ENCODE measurements around the gene CD101.

Gene CD101

GRCh38 chr1:117046781-117047180, 45.2 kb downstream of the CD101 start:
- Histone ChIP-seq H3K9ac (no peak overlapping the region), H3K9me3 (ENCODE audit: control insufficient read depth, low read length) (no peaks in the 10 kb centered on the region), H3K4me1 (no peaks in the 10 kb centered on the region), H3K4me2 (ENCODE audit: low read length) (no peak overlapping the region), H3K36me3 (ENCODE audit: control insufficient read depth, insufficient read depth, low read length) (no peaks in the 10 kb centered on the region), H3K27ac (no peak overlapping the region), H3K27me3 (ENCODE audit: control insufficient read depth, insufficient read depth, low read length) (no peaks in the 10 kb centered on the region), H2AFZ (no peak overlapping the region), H3K79me2 (no peaks in the 10 kb centered on the region), H3K4me3 (ENCODE audit: low read depth, low read length) (no peak overlapping the region)
- no peak for TF ChIP-seq CTCF (IDR thresholded peaks at IDR 0.05)

GRCh38 chr1:117047271-117047670, 45.7 kb downstream of the CD101 start:
- H3K27ac ChIP-seq: no peak overlapping the region
- no peak overlapping the region for H3K9ac ChIP-seq
- H3K4me3 ChIP-seq (ENCODE audit: low read depth, low read length): no peak overlapping the region
- no peaks in the 10 kb centered on the region for H3K4me1 ChIP-seq
- TF ChIP-seq CTCF (IDR thresholded peaks at IDR 0.05): no peak
- H2AFZ ChIP-seq: no peak overlapping the region
- H3K36me3 ChIP-seq (ENCODE audit: control insufficient read depth, insufficient read depth, low read length): no peaks in the 10 kb centered on the region
- no peaks in the 10 kb centered on the region for H3K27me3 ChIP-seq (ENCODE audit: control insufficient read depth, insufficient read depth, low read length)
- no peaks in the 10 kb centered on the region for H3K79me2 ChIP-seq
- no peak overlapping the region for H3K4me2 ChIP-seq (ENCODE audit: low read length)
- H3K9me3 ChIP-seq (ENCODE audit: control insufficient read depth, low read length): no peaks in the 10 kb centered on the region

- H3K4me2 ChIP-seq (ENCODE audit: low read length): no peak overlapping the region
- no peak overlapping the region for H3K27ac ChIP-seq
- no peak overlapping the region for H3K4me3 ChIP-seq (ENCODE audit: low read depth, low read length)
- H2AFZ ChIP-seq: no peak overlapping the region
- no peaks in the 10 kb centered on the region for H3K36me3 ChIP-seq (ENCODE audit: control insufficient read depth, insufficient read depth, low read length)
- H3K9me3 ChIP-seq (ENCODE audit: control insufficient read depth, low read length): no peaks in the 10 kb centered on the region
- H3K79me2 ChIP-seq: no peaks in the 10 kb centered on the region
- H3K4me1 ChIP-seq: no peaks in the 10 kb centered on the region
- H3K27me3 ChIP-seq (ENCODE audit: control insufficient read depth, insufficient read depth, low read length): no peaks in the 10 kb centered on the region
- no peak for TF ChIP-seq CTCF (IDR thresholded peaks at IDR 0.05)
- no peak overlapping the region for H3K9ac ChIP-seq
Observed at GRCh38 chr1:117049857-117050256, 48.3 kb downstream of the CD101 start.

GRCh38 chr1:117051224-117052064, 49.9 kb downstream of the CD101 start:
- no peaks in the 10 kb centered on the region for H3K4me1 ChIP-seq
- no peaks in the 10 kb centered on the region for H3K79me2 ChIP-seq
- H3K4me2 ChIP-seq (ENCODE audit: low read length): no peak overlapping the region
- H3K27ac ChIP-seq: no peak overlapping the region
- no peaks in the 10 kb centered on the region for H3K27me3 ChIP-seq (ENCODE audit: control insufficient read depth, insufficient read depth, low read length)
- no peak overlapping the region for H3K4me3 ChIP-seq (ENCODE audit: low read depth, low read length)
- no peak overlapping the region for H3K9ac ChIP-seq
- no peaks in the 10 kb centered on the region for H3K36me3 ChIP-seq (ENCODE audit: control insufficient read depth, insufficient read depth, low read length)
- no peak for TF ChIP-seq CTCF (IDR thresholded peaks at IDR 0.05)
- H2AFZ ChIP-seq: no peak overlapping the region
- no peaks in the 10 kb centered on the region for H3K9me3 ChIP-seq (ENCODE audit: control insufficient read depth, low read length)

GRCh38 chr1:117054068-117054467, 52.5 kb downstream of the CD101 start:
- H2AFZ ChIP-seq: no peak overlapping the region
- H3K36me3 ChIP-seq (ENCODE audit: control insufficient read depth, insufficient read depth, low read length): no peaks in the 10 kb centered on the region
- TF ChIP-seq CTCF (IDR thresholded peaks at IDR 0.05): no peak
- no peaks in the 10 kb centered on the region for H3K4me1 ChIP-seq
- H3K79me2 ChIP-seq: no peaks in the 10 kb centered on the region
- H3K27ac ChIP-seq: no peak overlapping the region
- H3K27me3 ChIP-seq (ENCODE audit: control insufficient read depth, insufficient read depth, low read length): no peaks in the 10 kb centered on the region
- no peak overlapping the region for H3K4me2 ChIP-seq (ENCODE audit: low read length)
- no peak overlapping the region for H3K9ac ChIP-seq
- H3K9me3 ChIP-seq (ENCODE audit: control insufficient read depth, low read length): no peaks in the 10 kb centered on the region
- H3K4me3 ChIP-seq (ENCODE audit: low read depth, low read length): no peak overlapping the region
